SK-N-SH (cell line): ENCODE data around the gene NOP56. TPM values are rescaled to one million over a fixed set of nuclear protein-coding genes. Genes with fewer than 3 reads are reported as not detected.

Source experiments
- CTCF ChIA-PET: fragments of 300-600, 350-600 bp; formaldehyde crosslinking; extraction: SDS; loops from one replicate; lab custom pipeline; 2021; lab: Yijun Ruan, JAX
- POLR2A ChIA-PET: fragments of 350-600 bp; sonication (Branson Sonifier 250); formaldehyde crosslinking; extraction: SDS; loops from one replicate; lab custom pipeline; 2020; ENCODE audit warnings: antibody characterized with exemption, inconsistent platforms; lab: Yijun Ruan, JAX
- DNase-seq: peaks from one replicate; pipeline ENCODE4 v3.0.0; 2012
- H2AFZ ChIP-seq: fragments of 200-600 bp; sonication (generic); 2 replicates; pipeline ENCODE4 v1.8.1; 2016; ENCODE audit warnings: antibody characterized with exemption, mild to moderate bottlenecking, low read depth
- H3F3A ChIP-seq: fragments of 200-600 bp; sonication (generic); replicated peaks from 2 replicates; pipeline ENCODE3; 2016; ENCODE audit warnings: antibody characterized with exemption, mild to moderate bottlenecking; ENCODE audit not compliant: insufficient read depth
- H3K27ac ChIP-seq, 2 experiments: fragments of 200-500 bp in 1 of 2; fragments of 200-600 bp in 1 of 2; sonication (Bioruptor generic) in 1 of 2; sonication (generic), shearing (Covaris generic) in 1 of 2; 2 replicates each; pipeline versions ENCODE4 v1.5.1 to v1.6.1; 2014 to 2016; ENCODE audit warnings: low read depth in 2 of 2, inconsistent platforms in 1 of 2, low read length in 1 of 2, mild to moderate bottlenecking in 1 of 2, mixed read lengths in 1 of 2
- H3K27me3 ChIP-seq: fragments of 200-600 bp; sonication (generic), shearing (Covaris generic); 2 replicates; pipeline ENCODE4 v1.6.1; 2016; ENCODE audit warnings: mixed run types; ENCODE audit not compliant: insufficient read depth
- H3K36me3 ChIP-seq, 2 experiments: fragments of 200-500 bp in 1 of 2; fragments of 200-600 bp in 1 of 2; sonication (Bioruptor generic) in 1 of 2; sonication (generic) in 1 of 2; replicated peaks in 1 of 2; 2 replicates each; pipeline versions ENCODE3 to v1.5.1; 2014 to 2016; ENCODE audit warnings: low read length in 1 of 2, mild to moderate bottlenecking in 1 of 2; ENCODE audit not compliant: insufficient read depth in 2 of 2, control insufficient read depth in 1 of 2
- H3K4me1 ChIP-seq, 2 experiments: fragments of 200-500 bp in 1 of 2; fragments of 200-600 bp in 1 of 2; sonication (Bioruptor generic) in 1 of 2; sonication (generic), shearing (Covaris generic) in 1 of 2; 2 replicates each; pipeline versions ENCODE4 v1.5.1 to v1.6.1; 2014 to 2016; ENCODE audit warnings: low read depth in 1 of 2, low read length in 1 of 2, mixed run types in 1 of 2; ENCODE audit not compliant: insufficient read depth in 2 of 2, control insufficient read depth in 1 of 2
- H3K4me2 ChIP-seq: fragments of 200-600 bp; sonication (generic), shearing (Covaris generic); 2 replicates; pipeline ENCODE4 v1.6.1; 2017; ENCODE audit warnings: mixed run types
- H3K4me3 ChIP-seq, 2 experiments: fragments of 200-500 bp in 1 of 2; fragments of 200-600 bp in 1 of 2; sonication (Bioruptor generic) in 1 of 2; sonication (generic), shearing (Covaris generic) in 1 of 2; 2 replicates each; pipeline versions ENCODE4 v1.5.1 to v1.8.1; 2014 to 2016; ENCODE audit warnings: low read depth in 2 of 2, inconsistent platforms in 1 of 2, low read length in 1 of 2, mild to moderate bottlenecking in 1 of 2, mixed read lengths in 1 of 2, moderate library complexity in 1 of 2
- H3K79me2 ChIP-seq: fragments of 200-600 bp; sonication (generic); 2 replicates; pipeline ENCODE4 v1.8.1; 2017; ENCODE audit warnings: mild to moderate bottlenecking; ENCODE audit not compliant: insufficient read depth
- H3K9ac ChIP-seq: fragments of 200-600 bp; sonication (generic); 2 replicates; pipeline ENCODE4 v1.6.1; 2017; ENCODE audit warnings: mixed run types
- H3K9me2 ChIP-seq: fragments of 200-600 bp; sonication (generic); 2 replicates; pipeline ENCODE4 v1.6.1; 2017; ENCODE audit warnings: mixed run types
- H3K9me3 ChIP-seq: fragments of 200-600 bp; sonication (generic); 2 replicates; pipeline ENCODE4 v1.6.1; 2017; ENCODE audit warnings: mixed run types, mild to moderate bottlenecking, moderate library complexity
- H4K20me1 ChIP-seq: fragments of 200-600 bp; sonication (generic); 2 replicates; pipeline ENCODE4 v1.6.1; 2017; ENCODE audit warnings: mild to moderate bottlenecking, mixed run types; ENCODE audit not compliant: insufficient read depth
- ELF1 ChIP-seq: IDR thresholded peaks from 2 replicates; pipeline ENCODE4 v1.4.0; 2012
- EP300 ChIP-seq, 2 experiments: IDR thresholded peaks; 2 replicates each; pipeline versions ENCODE4 v1.4.0 to v1.6.1; 2012; ENCODE audit warnings: borderline replicate concordance in 1 of 2, low read depth in 1 of 2, low read length in 1 of 2
- EZH2phosphoT487 ChIP-seq: fragments of 200-600 bp; sonication (generic); IDR thresholded peaks from 2 replicates; pipeline ENCODE4 v1.6.1; 2017; ENCODE audit warnings: low read depth, mixed run types, mild to moderate bottlenecking, antibody characterized with exemption, moderate library complexity, borderline replicate concordance
- FOSL2 ChIP-seq: IDR thresholded peaks from 2 replicates; pipeline ENCODE4 v1.4.0; 2012; ENCODE audit warnings: low read depth, mild to moderate bottlenecking, moderate library complexity, borderline replicate concordance
- GABPA ChIP-seq: IDR thresholded peaks from 2 replicates; pipeline ENCODE4 v1.4.0; 2012; ENCODE audit warnings: low read depth, mild to moderate bottlenecking
- GATA2 ChIP-seq: sonication (generic); formaldehyde crosslinking; IDR thresholded peaks from 2 replicates; pipeline ENCODE4 v1.5.0; 2020; ENCODE audit warnings: mild to moderate bottlenecking, missing genetic modification reagents
- NFIC ChIP-seq: IDR thresholded peaks from 2 replicates; pipeline ENCODE4 v1.4.0; 2012; ENCODE audit warnings: borderline replicate concordance
- RCOR1 ChIP-seq: fragments of 150-350 bp; IDR thresholded peaks from 2 replicates; pipeline ENCODE4 v1.6.1; 2017; ENCODE audit warnings: antibody characterized with exemption, low read length
- RXRA ChIP-seq: IDR thresholded peaks from 2 replicates; pipeline ENCODE4 v1.4.0; 2012; ENCODE audit warnings: low read depth, mild to moderate bottlenecking, borderline replicate concordance
- WGBS: methylation state at CpG from one replicate; pipeline ENCODE4 v1.1.6; 2017; ENCODE audit warnings: low lambda C conversion rate; 5-methylcytosine and 5-hydroxymethylcytosine counted together
- polyA plus RNA-seq, 3 experiments: library from polyadenylated mRNA; depleted of rRNA; stranded (reverse); fragments of >200 nt; gene quantifications; 2 replicates each; pipeline ENCODE4 v1.2.3, GENCODE V29; 2012
- TF ChIP-seq, protein P1 (sequence below): IDR thresholded peaks from 2 replicates; pipeline ENCODE4; 2012
- TF ChIP-seq, protein P2 (sequence below): fragments of 150-350 bp; IDR thresholded peaks from 2 replicates; pipeline ENCODE4 v1.6.1; 2017; ENCODE audit warnings: antibody characterized with exemption, low read length, low read depth, borderline replicate concordance
- TF ChIP-seq, protein P3 (sequence below): IDR thresholded peaks from 2 replicates; pipeline ENCODE4 v1.6.1; 2012; ENCODE audit warnings: mild to moderate bottlenecking, low read depth, low read length, moderate library complexity
- TF ChIP-seq, protein P4 (sequence below): IDR thresholded peaks from 2 replicates; pipeline ENCODE4 v1.4.0; 2012; ENCODE audit warnings: low read depth
- TF ChIP-seq, protein P5 (sequence below): fragments of 150-350 bp; IDR thresholded peaks from 2 replicates; pipeline ENCODE4 v1.6.1; 2016; ENCODE audit warnings: mild to moderate bottlenecking, low read depth, low read length

NOP56 gene
- polyA plus RNA-seq, 1 of the 3 experiments (the other 2 are of a cell fraction): 158 TPM

DNA sequence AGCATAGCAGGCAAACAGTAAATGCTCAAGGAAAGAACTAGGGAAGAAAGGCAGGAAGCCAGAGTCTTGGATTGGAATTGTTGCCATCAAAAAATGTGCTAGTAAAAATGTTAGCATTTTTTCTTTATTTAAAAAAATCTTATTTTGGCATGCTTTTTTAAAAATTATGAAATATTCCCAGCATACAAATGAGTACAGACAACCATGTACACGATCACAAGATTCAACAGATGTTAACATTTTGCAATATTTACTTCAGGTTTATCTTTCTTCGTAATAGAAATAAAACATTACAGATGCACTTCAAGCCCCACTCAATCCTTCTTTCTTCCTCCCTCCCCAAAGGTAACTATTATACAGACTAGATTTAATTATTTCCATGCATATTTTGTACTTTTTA is 27.4 kb upstream of the NOP56 start:
- H2AFZ ChIP-seq: no peak overlapping the region
- H3K36me3 ChIP-seq: no peaks in the 10 kb centered on the region
- CTCF ChIA-PET: interaction anchor here (1.1 kb wide), 1 partner anchor 14 kb away, joined by 4 read pairs; no protein-coding TSS in a partner anchor
- H3K4me1 ChIP-seq: no peaks in the 10 kb centered on the region; a peak in 1 of 4 replicates
- H3K9ac ChIP-seq: no peak overlapping the region
- no peak overlapping the region for H3K27ac ChIP-seq
- no peaks in the 10 kb centered on the region for H4K20me1 ChIP-seq
- H3K79me2 ChIP-seq: no peaks in the 10 kb centered on the region
- no peaks in the 10 kb centered on the region for H3K9me3 ChIP-seq
- TF ChIP-seq RXRA: no peak
- no peak for TF ChIP-seq GATA2
- TF ChIP-seq FOSL2: no peak
- no peak for TF ChIP-seq GABPA
- TF ChIP-seq EZH2phosphoT487: no peak
- TF ChIP-seq, protein P1, sequence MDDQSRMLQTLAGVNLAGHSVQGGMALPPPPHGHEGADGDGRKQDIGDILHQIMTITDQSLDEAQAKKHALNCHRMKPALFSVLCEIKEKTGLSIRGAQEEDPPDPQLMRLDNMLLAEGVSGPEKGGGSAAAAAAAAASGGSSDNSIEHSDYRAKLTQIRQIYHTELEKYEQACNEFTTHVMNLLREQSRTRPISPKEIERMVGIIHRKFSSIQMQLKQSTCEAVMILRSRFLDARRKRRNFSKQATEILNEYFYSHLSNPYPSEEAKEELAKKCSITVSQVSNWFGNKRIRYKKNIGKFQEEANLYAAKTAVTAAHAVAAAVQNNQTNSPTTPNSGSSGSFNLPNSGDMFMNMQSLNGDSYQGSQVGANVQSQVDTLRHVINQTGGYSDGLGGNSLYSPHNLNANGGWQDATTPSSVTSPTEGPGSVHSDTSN: no peak
- TF ChIP-seq EP300 (IDR thresholded peaks at IDR 0.05; ENCODE audit: borderline replicate concordance in 1 of 2, low read depth in 1 of 2, low read length in 1 of 2): no peak
- TF ChIP-seq, protein P2, sequence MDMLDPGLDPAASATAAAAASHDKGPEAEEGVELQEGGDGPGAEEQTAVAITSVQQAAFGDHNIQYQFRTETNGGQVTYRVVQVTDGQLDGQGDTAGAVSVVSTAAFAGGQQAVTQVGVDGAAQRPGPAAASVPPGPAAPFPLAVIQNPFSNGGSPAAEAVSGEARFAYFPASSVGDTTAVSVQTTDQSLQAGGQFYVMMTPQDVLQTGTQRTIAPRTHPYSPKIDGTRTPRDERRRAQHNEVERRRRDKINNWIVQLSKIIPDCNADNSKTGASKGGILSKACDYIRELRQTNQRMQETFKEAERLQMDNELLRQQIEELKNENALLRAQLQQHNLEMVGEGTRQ: no peak
- TF ChIP-seq, protein P3, sequence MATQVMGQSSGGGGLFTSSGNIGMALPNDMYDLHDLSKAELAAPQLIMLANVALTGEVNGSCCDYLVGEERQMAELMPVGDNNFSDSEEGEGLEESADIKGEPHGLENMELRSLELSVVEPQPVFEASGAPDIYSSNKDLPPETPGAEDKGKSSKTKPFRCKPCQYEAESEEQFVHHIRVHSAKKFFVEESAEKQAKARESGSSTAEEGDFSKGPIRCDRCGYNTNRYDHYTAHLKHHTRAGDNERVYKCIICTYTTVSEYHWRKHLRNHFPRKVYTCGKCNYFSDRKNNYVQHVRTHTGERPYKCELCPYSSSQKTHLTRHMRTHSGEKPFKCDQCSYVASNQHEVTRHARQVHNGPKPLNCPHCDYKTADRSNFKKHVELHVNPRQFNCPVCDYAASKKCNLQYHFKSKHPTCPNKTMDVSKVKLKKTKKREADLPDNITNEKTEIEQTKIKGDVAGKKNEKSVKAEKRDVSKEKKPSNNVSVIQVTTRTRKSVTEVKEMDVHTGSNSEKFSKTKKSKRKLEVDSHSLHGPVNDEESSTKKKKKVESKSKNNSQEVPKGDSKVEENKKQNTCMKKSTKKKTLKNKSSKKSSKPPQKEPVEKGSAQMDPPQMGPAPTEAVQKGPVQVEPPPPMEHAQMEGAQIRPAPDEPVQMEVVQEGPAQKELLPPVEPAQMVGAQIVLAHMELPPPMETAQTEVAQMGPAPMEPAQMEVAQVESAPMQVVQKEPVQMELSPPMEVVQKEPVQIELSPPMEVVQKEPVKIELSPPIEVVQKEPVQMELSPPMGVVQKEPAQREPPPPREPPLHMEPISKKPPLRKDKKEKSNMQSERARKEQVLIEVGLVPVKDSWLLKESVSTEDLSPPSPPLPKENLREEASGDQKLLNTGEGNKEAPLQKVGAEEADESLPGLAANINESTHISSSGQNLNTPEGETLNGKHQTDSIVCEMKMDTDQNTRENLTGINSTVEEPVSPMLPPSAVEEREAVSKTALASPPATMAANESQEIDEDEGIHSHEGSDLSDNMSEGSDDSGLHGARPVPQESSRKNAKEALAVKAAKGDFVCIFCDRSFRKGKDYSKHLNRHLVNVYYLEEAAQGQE: no peak
- no peak for TF ChIP-seq RCOR1
- TF ChIP-seq, protein P4, sequence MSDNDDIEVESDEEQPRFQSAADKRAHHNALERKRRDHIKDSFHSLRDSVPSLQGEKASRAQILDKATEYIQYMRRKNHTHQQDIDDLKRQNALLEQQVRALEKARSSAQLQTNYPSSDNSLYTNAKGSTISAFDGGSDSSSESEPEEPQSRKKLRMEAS: no peak
- TF ChIP-seq ELF1: no peak
- TF ChIP-seq, protein P5, sequence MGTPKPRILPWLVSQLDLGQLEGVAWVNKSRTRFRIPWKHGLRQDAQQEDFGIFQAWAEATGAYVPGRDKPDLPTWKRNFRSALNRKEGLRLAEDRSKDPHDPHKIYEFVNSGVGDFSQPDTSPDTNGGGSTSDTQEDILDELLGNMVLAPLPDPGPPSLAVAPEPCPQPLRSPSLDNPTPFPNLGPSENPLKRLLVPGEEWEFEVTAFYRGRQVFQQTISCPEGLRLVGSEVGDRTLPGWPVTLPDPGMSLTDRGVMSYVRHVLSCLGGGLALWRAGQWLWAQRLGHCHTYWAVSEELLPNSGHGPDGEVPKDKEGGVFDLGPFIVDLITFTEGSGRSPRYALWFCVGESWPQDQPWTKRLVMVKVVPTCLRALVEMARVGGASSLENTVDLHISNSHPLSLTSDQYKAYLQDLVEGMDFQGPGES: no peak
- no peak for TF ChIP-seq NFIC
- 47% methylated on average over 2 of the region's 2 CpGs for WGBS
- POLR2A ChIA-PET: no interaction called here
- DNase-seq: no peak
- no peaks in the 10 kb centered on the region for H3K9me2 ChIP-seq
- H3K4me3 ChIP-seq: no peak overlapping the region
- no peaks in the 10 kb centered on the region for H3F3A ChIP-seq
- H3K4me2 ChIP-seq: no peak overlapping the region
- H3K27me3 ChIP-seq: no peaks in the 10 kb centered on the region; the same call in 1 of the 2 replicates
